Fibroblast of peridontal ligament (primary cell): ENCODE measurements around the gene DCDC2.
"Not testable (repeated sequence)": the region's sequence is repeated elsewhere in the genome, so short reads cannot be mapped to it uniquely, and the experiment has no call there.

Experiments
- DNase-seq: peaks from one replicate; pipeline ENCODE4 v3.0.0-alpha.2; 2010; ENCODE audit errors: extremely low read depth

Gene DCDC2

GRCh38 chr6:24327756-24328155 is 30.1 kb downstream of the DCDC2 start:
- DNase-seq: no peak

GRCh38 chr6:24325978-24326377 is 31.9 kb downstream of the DCDC2 start:
- DNase-seq: no peak

GRCh38 chr6:24324617-24325016 is 33.2 kb downstream of the DCDC2 start:
- no peak for DNase-seq

GRCh38 chr6:24323632-24324337 is 34.1 kb downstream of the DCDC2 start:
- DNase-seq: no peak

- DNase-seq: no peak
These were observed 34.9 kb downstream of the DCDC2 start for GRCh38 chr6:24322924-24323323.

GRCh38 chr6:24322446-24322845 is 35.4 kb downstream of the DCDC2 start:
- DNase-seq: not testable (repeated sequence)

GRCh38 chr6:24321538-24322162 is 36.2 kb downstream of the DCDC2 start:
- DNase-seq: no peak

- peak; percentile 1 for DNase-seq
These were observed 44.4 kb downstream of the DCDC2 start for GRCh38 chr6:24313251-24314141.

GRCh38 chr6:24311775-24312174 is 46.1 kb downstream of the DCDC2 start:
- not testable (repeated sequence) for DNase-seq

GRCh38 chr6:24307881-24308280 is 50.0 kb downstream of the DCDC2 start:
- no peak for DNase-seq

GRCh38 chr6:24306936-24307335 is 50.9 kb downstream of the DCDC2 start:
- DNase-seq: no peak

GRCh38 chr6:24306038-24306437 is 51.8 kb downstream of the DCDC2 start:
- DNase-seq: no peak

GRCh38 chr6:24296944-24297343 is 60.9 kb downstream of the DCDC2 start:
- no peak for DNase-seq

GRCh38 chr6:24293852-24294251 is 64.0 kb downstream of the DCDC2 start:
- not testable (repeated sequence) for DNase-seq

- DNase-seq: no peak
These were observed 70.6 kb downstream of the DCDC2 start for GRCh38 chr6:24287239-24287638.

- DNase-seq: no peak
These were observed 73.9 kb downstream of the DCDC2 start for GRCh38 chr6:24284006-24284405.

GRCh38 chr6:24283043-24283985 is 74.5 kb downstream of the DCDC2 start:
- peak; percentile 57 for DNase-seq

GRCh38 chr6:24274441-24275083 is 83.3 kb downstream of the DCDC2 start:
- peak; percentile 22 for DNase-seq

- DNase-seq: peak; percentile 24
These were observed 84.6 kb downstream of the DCDC2 start for GRCh38 chr6:24273096-24273870.

- DNase-seq: no peak
These were observed 85.3 kb downstream of the DCDC2 start for GRCh38 chr6:24272553-24272952.
